BLaER1 treated with 17β-estradiol and CSF1 and Interleukin-3, amounts not matched to agents 10 nM and 100 nM (cell line): ENCODE results near the gene GAS2L1.
A peak's percentile ranks its signal among the peaks of the same experiment; 100 is the strongest.

Experiments
- H3K27ac ChIP-seq, 11 experiments: shearing (Covaris generic); formaldehyde crosslinking; 2 replicates each; pipeline ENCODE4 v1.8.1; 2022
- H3K27me3 ChIP-seq, 11 experiments: shearing (Covaris generic); formaldehyde crosslinking; 2 replicates each; pipeline ENCODE4 v1.8.1; 2022
- H3K36me3 ChIP-seq, 11 experiments: shearing (Covaris generic); formaldehyde crosslinking; 2 replicates each; pipeline ENCODE4 v1.8.1; 2022
- H3K4me1 ChIP-seq, 10 experiments: shearing (Covaris generic); formaldehyde crosslinking; 2 replicates each; pipeline ENCODE4 v1.8.1; 2022
- H3K4me2 ChIP-seq, 11 experiments: shearing (Covaris generic); formaldehyde crosslinking; 2 replicates each; pipeline ENCODE4 v1.8.1; 2022
- H3K4me3 ChIP-seq, 10 experiments: shearing (Covaris generic); formaldehyde crosslinking; 2 replicates each; pipeline ENCODE4 v1.8.1; 2022
- H3K9ac ChIP-seq, 11 experiments: shearing (Covaris generic); formaldehyde crosslinking; 2 replicates each; pipeline ENCODE4 v1.8.1; 2022
- H3K9me3 ChIP-seq, 11 experiments: shearing (Covaris generic); formaldehyde crosslinking; replicated peaks in 1 of 11; 2 replicates each; pipeline ENCODE4 v1.8.1; 2022
- H4K20me1 ChIP-seq, 11 experiments: shearing (Covaris generic); formaldehyde crosslinking; 2 replicates each; pipeline ENCODE4 v1.8.1; 2022
- Cebpa-rat ChIP-seq, 11 experiments: shearing (Covaris generic); IDR thresholded peaks; 2 replicates each; pipeline ENCODE4 v1.8.1; 2022

The GAS2L1 gene

GRCh38 chr22:29290061-29290460, 16.4 kb upstream of the GAS2L1 start:
- H3K9ac ChIP-seq = no peak overlapping the region
- H4K20me1 ChIP-seq = peaks cover 98 to 100% (median 100%) of the 10 kb centered on the region in 11 experiments
- H3K4me3 ChIP-seq = no peak overlapping the region
- no peak overlapping the region for H3K4me2 ChIP-seq
- H3K27me3 ChIP-seq = no peaks in the 10 kb centered on the region
- no peaks in the 10 kb centered on the region for H3K9me3 ChIP-seq
- H3K4me1 ChIP-seq = peaks cover 0 to 4% (median 0%) of the 10 kb centered on the region in 10 experiments; a peak in 3 of 20 replicates
- peaks cover 100% of the 10 kb centered on the region in 11 experiments for H3K36me3 ChIP-seq
- no peak for TF ChIP-seq Cebpa-rat (IDR thresholded peaks at IDR 0.05)
- no peak overlapping the region for H3K27ac ChIP-seq

GRCh38 chr22:29291215-29291614, 15.2 kb upstream of the GAS2L1 start:
- Histone ChIP-seq H3K9ac (no peak overlapping the region), H3K9me3 (no peaks in the 10 kb centered on the region), H3K27me3 (no peaks in the 10 kb centered on the region), H3K4me1 (peaks cover 0 to 4% (median 0%) of the 10 kb centered on the region in 10 experiments; a peak in 3 of 20 replicates), H3K4me2 (no peak overlapping the region), H4K20me1 (peaks cover 92 to 100% (median 100%) of the 10 kb centered on the region in 11 experiments), H3K36me3 (peaks cover 100% of the 10 kb centered on the region in 11 experiments), H3K4me3 (no peak overlapping the region), H3K27ac (no peak overlapping the region)
- no peak for TF ChIP-seq Cebpa-rat (IDR thresholded peaks at IDR 0.05)

GRCh38 chr22:29292379-29292778, 14.1 kb upstream of the GAS2L1 start:
- TF ChIP-seq Cebpa-rat (IDR thresholded peaks at IDR 0.05) = no peak
- H4K20me1 ChIP-seq = peaks cover 92 to 100% (median 100%) of the 10 kb centered on the region in 11 experiments

GRCh38 chr22:29298641-29299040, 7.8 kb upstream of the GAS2L1 start:
- no peaks in the 10 kb centered on the region for H3K27me3 ChIP-seq
- H3K9me3 ChIP-seq = no peaks in the 10 kb centered on the region
- H3K4me1 ChIP-seq = peaks cover 16 to 29% (median 20%) of the 10 kb centered on the region in 10 experiments
- H3K4me2 ChIP-seq = no peak overlapping the region
- no peak overlapping the region for H3K27ac ChIP-seq
- H3K4me3 ChIP-seq = no peak overlapping the region
- TF ChIP-seq Cebpa-rat (IDR thresholded peaks at IDR 0.05) = no peak
- peaks cover 75 to 81% (median 77%) of the 10 kb centered on the region in 11 experiments for H3K36me3 ChIP-seq
- H3K9ac ChIP-seq = no peak overlapping the region
- peaks cover 72 to 99% (median 98%) of the 10 kb centered on the region in 11 experiments for H4K20me1 ChIP-seq

More at GRCh38 chr22:29292379-29292778, 14.1 kb upstream of the GAS2L1 start:
- Histone ChIP-seq H3K9ac (no peak overlapping the region), H3K9me3 (no peaks in the 10 kb centered on the region), H3K4me1 (peaks cover 0 to 4% (median 0%) of the 10 kb centered on the region in 10 experiments; a peak in 3 of 20 replicates), H3K4me3 (no peak overlapping the region), H3K27ac (no peak overlapping the region), H3K36me3 (peaks cover 100% of the 10 kb centered on the region in 11 experiments), H3K27me3 (no peaks in the 10 kb centered on the region), H3K4me2 (no peak overlapping the region)

DNA sequence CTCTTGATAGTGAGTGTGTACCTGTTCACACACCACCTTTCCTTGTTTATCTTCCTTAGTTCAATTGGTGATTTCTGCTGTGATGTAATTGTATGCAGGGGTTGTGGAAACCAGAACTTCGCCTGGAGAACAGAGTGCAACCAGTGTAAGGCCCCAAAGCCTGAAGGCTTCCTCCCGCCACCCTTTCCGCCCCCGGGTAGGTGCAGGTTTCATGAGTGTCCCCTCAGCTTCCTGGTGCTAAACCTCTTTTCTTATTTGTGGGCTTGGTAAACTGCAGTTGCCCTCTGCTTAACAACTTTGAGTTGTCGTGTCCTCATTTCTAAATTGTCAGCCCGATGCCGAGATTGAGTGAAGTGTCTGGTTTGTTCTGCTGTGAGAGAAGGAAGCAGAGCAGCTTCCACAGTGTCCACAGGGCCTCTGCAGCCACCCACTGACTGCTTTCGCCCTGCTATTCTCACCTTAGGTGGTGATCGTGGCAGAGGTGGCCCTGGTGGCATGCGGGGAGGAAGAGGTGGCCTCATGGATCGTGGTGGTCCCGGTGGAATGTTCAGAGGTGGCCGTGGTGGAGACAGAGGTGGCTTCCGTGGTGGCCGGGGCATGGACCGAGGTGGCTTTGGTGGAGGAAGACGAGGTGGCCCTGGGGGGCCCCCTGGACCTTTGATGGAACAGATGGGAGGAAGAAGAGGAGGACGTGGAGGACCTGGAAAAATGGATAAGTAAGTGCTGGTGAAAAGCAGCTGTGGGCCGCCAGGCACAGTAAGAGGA, 7.1 kb upstream of the GAS2L1 start:
- Histone ChIP-seq H3K9me3 (no peaks in the 10 kb centered on the region), H3K4me2 (no peak overlapping the region), H3K9ac (no peak overlapping the region), H3K36me3 (peaks cover 68 to 75% (median 70%) of the 10 kb centered on the region in 11 experiments), H4K20me1 (peaks cover 66 to 92% (median 92%) of the 10 kb centered on the region in 11 experiments), H3K4me1 (peaks cover 22 to 36% (median 27%) of the 10 kb centered on the region in 10 experiments), H3K27ac (no peak overlapping the region), H3K4me3 (no peak overlapping the region), H3K27me3 (no peaks in the 10 kb centered on the region)
- TF ChIP-seq Cebpa-rat (IDR thresholded peaks at IDR 0.05) = no peak

DNA sequence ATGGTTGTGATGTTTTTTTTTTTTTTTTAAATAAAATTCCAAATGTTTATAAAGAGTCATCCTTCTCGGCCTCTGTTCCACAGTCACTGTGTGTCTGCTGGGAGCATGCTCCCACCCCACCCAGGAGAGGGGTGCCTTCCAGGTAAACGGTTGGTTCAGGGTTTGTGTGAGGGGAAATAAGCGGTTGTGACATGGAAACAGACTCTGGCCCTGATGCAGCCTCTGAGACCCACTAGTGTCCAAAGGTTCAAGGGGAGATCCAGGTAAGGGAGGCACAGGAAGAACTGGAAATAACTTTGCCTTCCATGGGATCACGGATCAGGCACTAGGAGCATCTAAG, 6.0 kb upstream of the GAS2L1 start:
- no peak overlapping the region for H3K4me3 ChIP-seq
- no peak for TF ChIP-seq Cebpa-rat (IDR thresholded peaks at IDR 0.05)
- peaks cover 57 to 63% (median 59%) of the 10 kb centered on the region in 11 experiments for H3K36me3 ChIP-seq

GRCh38 chr22:29300807-29301601, 5.4 kb upstream of the GAS2L1 start:
- no peaks in the 10 kb centered on the region for H3K9me3 ChIP-seq
- peaks cover 0 to 14% (median 10%) of the 10 kb centered on the region in 11 experiments; a peak in 14 of 22 replicates for H3K27me3 ChIP-seq
- H3K27ac ChIP-seq = 0 out of 22 replicates have a peak overlapping the region, but pooled peaks of 1 of the 11 experiments have one; percentile 13
- H3K4me3 ChIP-seq = no peak overlapping the region
- H3K4me1 ChIP-seq = peaks cover 39 to 52% (median 42%) of the 10 kb centered on the region in 10 experiments
- TF ChIP-seq Cebpa-rat (IDR thresholded peaks at IDR 0.05) = no peak
- H4K20me1 ChIP-seq = peaks cover 49 to 75% (median 75%) of the 10 kb centered on the region in 11 experiments
- no peak overlapping the region for H3K4me2 ChIP-seq
- no peak overlapping the region for H3K9ac ChIP-seq
- H3K36me3 ChIP-seq = peaks cover 51 to 58% (median 54%) of the 10 kb centered on the region in 11 experiments

More for the DNA sequence above, 6.0 kb upstream of the GAS2L1 start:
- no peaks in the 10 kb centered on the region for H3K9me3 ChIP-seq
- H3K27ac ChIP-seq = no peak overlapping the region
- H3K9ac ChIP-seq = no peak overlapping the region
- H3K27me3 ChIP-seq = peaks cover 0 to 8% (median 4%) of the 10 kb centered on the region in 11 experiments; a peak in 11 of 22 replicates
- peaks cover 34 to 47% (median 37%) of the 10 kb centered on the region in 10 experiments for H3K4me1 ChIP-seq
- H3K4me2 ChIP-seq = no peak overlapping the region
- H4K20me1 ChIP-seq = peaks cover 55 to 81% (median 80%) of the 10 kb centered on the region in 11 experiments

- peak overlapping the region in 8 of 11 experiments; percentile 59 to 99 (median 78); a peak in 12 of 22 replicates for H3K4me2 ChIP-seq
- H3K27ac ChIP-seq = peak overlapping the region in 5 of 11 experiments; percentile 32 to 63 (median 53); a peak in 7 of 22 replicates
- H4K20me1 ChIP-seq = peaks cover 40 to 67% (median 66%) of the 10 kb centered on the region in 11 experiments
Observed at GRCh38 chr22:29301716-29302401, 4.6 kb upstream of the GAS2L1 start.

More at GRCh38 chr22:29301716-29302401, 4.6 kb upstream of the GAS2L1 start:
- Histone ChIP-seq H3K4me3 (no peak overlapping the region), H3K27me3 (peaks cover 0 to 22% (median 19%) of the 10 kb centered on the region in 11 experiments; a peak in 18 of 22 replicates), H3K36me3 (peaks cover 43 to 49% (median 45%) of the 10 kb centered on the region in 11 experiments), H3K9ac (peak overlapping the region in 2 of 11 experiments; percentile 40 to 50; a peak in 2 of 22 replicates), H3K9me3 (no peaks in the 10 kb centered on the region), H3K4me1 (peaks cover 41 to 58% (median 48%) of the 10 kb centered on the region in 10 experiments)
- no peak for TF ChIP-seq Cebpa-rat (IDR thresholded peaks at IDR 0.05)
